Measurements from ENCODE around the gene PPP1R12B.

GRCh38 chr1:202348005-202348508, 442 bp upstream of the PPP1R12B start:
- TF ChIP-seq CTCF (IDR thresholded peaks at IDR 0.05; ENCODE audit: extremely low read depth in 1 of 2, insufficient read depth in 1 of 2, low read depth in 1 of 2, low read length in 2 of 2) = no peak
- no peak for TF ChIP-seq POLR2A (IDR thresholded peaks at IDR 0.05; ENCODE audit: low read depth, low read length)
- no peak for TF ChIP-seq EZH2 (IDR thresholded peaks at IDR 0.05; ENCODE audit: borderline replicate concordance, low read depth, low read length, severe bottlenecking)
- no peak for TF ChIP-seq POLR2AphosphoS5 (IDR thresholded peaks at IDR 0.05; ENCODE audit: insufficient read depth, low read depth, low read length)
